Cardiac fibroblast (primary cell): ENCODE results near the gene LHFPL3.

Experiments
- DNase-seq, 2 donors: peaks; one replicate each; pipeline versions ENCODE4 v3.0.0 to v3.0.0-alpha.2; 2010; ENCODE audit warnings: low read depth in 2 of 2
- H3K4me3 ChIP-seq, 2 donors: replicated peaks in 1 of 2; 1 replicate in 1 of 2; 2 replicates in 1 of 2; pipeline ENCODE4 v1.5.1; 2011; ENCODE audit warnings: low read depth in 2 of 2, low read length in 2 of 2, mild to moderate bottlenecking in 2 of 2, moderate library complexity in 1 of 2
- CTCF ChIP-seq: IDR thresholded peaks from one replicate; pipeline ENCODE4 v1.5.1; 2011; ENCODE audit warnings: low read depth, mild to moderate bottlenecking, low read length, inconsistent platforms

Gene LHFPL3

GRCh38 chr7:104950754-104951153 lies 622.4 kb downstream of the LHFPL3 start:
- H3K4me3 ChIP-seq, result no peak overlapping the region
- peak; percentile 44 to 68 for DNase-seq
- no peak for TF ChIP-seq CTCF

GRCh38 chr7:104951546-104951945 lies 623.1 kb downstream of the LHFPL3 start:
- H3K4me3 ChIP-seq, result no peak overlapping the region
- TF ChIP-seq CTCF, result no peak
- peak; percentile 57 to 84 for DNase-seq

DNA sequence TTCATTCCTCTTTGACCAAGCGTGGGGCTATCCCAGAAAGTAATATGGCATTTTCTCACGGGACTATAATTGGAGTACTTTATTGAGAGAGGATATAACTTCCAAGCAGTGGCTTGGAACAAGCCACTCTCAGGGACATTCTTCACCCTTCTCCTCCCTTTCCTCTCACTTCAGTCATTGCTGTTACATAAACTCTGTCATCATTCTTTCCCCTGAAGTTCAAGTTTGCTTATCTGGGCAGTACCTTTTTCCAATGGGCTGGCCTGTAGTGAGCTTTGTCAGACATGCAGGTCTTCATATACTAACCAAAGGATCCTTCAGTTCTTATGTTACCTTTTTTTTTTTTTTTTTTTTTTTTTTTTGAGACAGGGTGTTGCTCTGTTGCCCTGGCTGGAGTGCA lies 626.9 kb downstream of the LHFPL3 start:
- no peak for DNase-seq
- H3K4me3 ChIP-seq, result no peak overlapping the region
- no peak for TF ChIP-seq CTCF
